Measurements from ENCODE around the gene CXorf58. TPM values are rescaled to one million over a fixed set of nuclear protein-coding genes. Genes with fewer than 3 reads are reported as not detected.

Gene CXorf58
- total and polyA plus RNA-seq, 10 donors: 0.04 to 0.92 (median 0.16) TPM; not detected in 5

- no peak for DNase-seq
- Histone ChIP-seq H3K27ac (no peak overlapping the region), H3K4me1 (peaks cover under 1 to 17% (median 10%) of the 10 kb centered on the region in 6 donors), H3K9me3 (no peaks in the 10 kb centered on the region), H3K4me3 (no peak overlapping the region), H3K27me3 (replicated peaks in 1 of 7) (peaks cover 0 to 8% (median 0%) of the 10 kb centered on the region in 7 donors), H3K36me3 (no peaks in the 10 kb centered on the region)
- TF ChIP-seq POLR2AphosphoS5 (IDR thresholded peaks at IDR 0.05): no peak
- no peak for TF ChIP-seq POLR2A (IDR thresholded peaks at IDR 0.05)
- TF ChIP-seq, protein P1, sequence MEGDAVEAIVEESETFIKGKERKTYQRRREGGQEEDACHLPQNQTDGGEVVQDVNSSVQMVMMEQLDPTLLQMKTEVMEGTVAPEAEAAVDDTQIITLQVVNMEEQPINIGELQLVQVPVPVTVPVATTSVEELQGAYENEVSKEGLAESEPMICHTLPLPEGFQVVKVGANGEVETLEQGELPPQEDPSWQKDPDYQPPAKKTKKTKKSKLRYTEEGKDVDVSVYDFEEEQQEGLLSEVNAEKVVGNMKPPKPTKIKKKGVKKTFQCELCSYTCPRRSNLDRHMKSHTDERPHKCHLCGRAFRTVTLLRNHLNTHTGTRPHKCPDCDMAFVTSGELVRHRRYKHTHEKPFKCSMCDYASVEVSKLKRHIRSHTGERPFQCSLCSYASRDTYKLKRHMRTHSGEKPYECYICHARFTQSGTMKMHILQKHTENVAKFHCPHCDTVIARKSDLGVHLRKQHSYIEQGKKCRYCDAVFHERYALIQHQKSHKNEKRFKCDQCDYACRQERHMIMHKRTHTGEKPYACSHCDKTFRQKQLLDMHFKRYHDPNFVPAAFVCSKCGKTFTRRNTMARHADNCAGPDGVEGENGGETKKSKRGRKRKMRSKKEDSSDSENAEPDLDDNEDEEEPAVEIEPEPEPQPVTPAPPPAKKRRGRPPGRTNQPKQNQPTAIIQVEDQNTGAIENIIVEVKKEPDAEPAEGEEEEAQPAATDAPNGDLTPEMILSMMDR (IDR thresholded peaks at IDR 0.05 in 8 of 11, conservative IDR thresholded peaks at IDR 0.05 in 3 of 11): no peak
- WGBS, 5 donors: 75 to 83% (median 80%) methylated on average over 2 of the region's 2 CpGs
- intact Hi-C loops (cut with DNase I; ENCODE audit: low total_unique reads): no loop called here
Observed at GRCh38 chrX:23896981-23897380, 10.8 kb upstream of the CXorf58 start.

DNA sequence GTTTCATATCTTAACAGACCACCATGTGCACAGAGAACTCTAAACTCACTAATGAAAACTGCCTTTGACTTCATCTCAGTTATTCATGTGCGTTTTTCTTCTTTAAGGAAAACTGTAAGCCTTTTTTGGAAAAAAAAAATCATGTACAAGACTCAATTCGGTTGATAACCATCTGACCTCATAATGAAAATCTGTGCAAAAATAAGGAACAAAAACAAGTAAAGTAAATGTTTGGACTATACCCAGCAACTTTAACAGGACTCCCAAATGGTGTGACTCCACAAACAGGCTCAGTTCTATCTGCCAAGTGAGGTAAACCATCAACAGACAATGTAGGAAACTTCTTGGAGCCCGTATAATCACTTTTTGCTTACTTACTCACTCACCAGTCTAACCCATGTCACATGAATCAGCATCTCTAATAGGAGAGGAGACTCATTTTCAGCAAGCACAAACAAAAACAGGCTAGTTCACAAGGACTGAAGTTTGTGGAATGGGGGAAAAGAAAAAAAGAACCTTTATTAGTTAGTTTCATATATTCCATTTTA, 9.3 kb upstream of the CXorf58 start:
- no peaks in the 10 kb centered on the region for H3K9me3 ChIP-seq
- H3K36me3 ChIP-seq: no peaks in the 10 kb centered on the region
- intact Hi-C loops (cut with DNase I; ENCODE audit: low total_unique reads): no loop called here
- H3K27ac ChIP-seq: no peak overlapping the region
- H3K4me1 ChIP-seq: peaks cover 4 to 24% (median 17%) of the 10 kb centered on the region in 6 donors
- H3K27me3 ChIP-seq (replicated peaks in 1 of 7): peaks cover 0 to 8% (median 0%) of the 10 kb centered on the region in 7 donors
- H3K4me3 ChIP-seq: no peak overlapping the region
- TF ChIP-seq POLR2AphosphoS5 (IDR thresholded peaks at IDR 0.05): no peak
- TF ChIP-seq, protein P1 (IDR thresholded peaks at IDR 0.05 in 8 of 11, conservative IDR thresholded peaks at IDR 0.05 in 3 of 11): no peak
- no peak for TF ChIP-seq POLR2A (IDR thresholded peaks at IDR 0.05)
- WGBS, 5 donors: 71 to 87% (median 80%) methylated on average over 3 of the region's 3 CpGs
- DNase-seq: no peak

- H3K4me3 ChIP-seq: no peak overlapping the region
- H3K9me3 ChIP-seq: no peaks in the 10 kb centered on the region
- TF ChIP-seq POLR2AphosphoS5 (IDR thresholded peaks at IDR 0.05) (peak in 1 of 3 donors; percentile 16), POLR2A (IDR thresholded peaks at IDR 0.05) (no peak)
- TF ChIP-seq, protein P1 (IDR thresholded peaks at IDR 0.05 in 8 of 11, conservative IDR thresholded peaks at IDR 0.05 in 3 of 11): no peak
- no peak for DNase-seq
- intact Hi-C loops (cut with DNase I; ENCODE audit: low total_unique reads): no loop called here
- H3K36me3 ChIP-seq: no peaks in the 10 kb centered on the region
- 78 to 91% (median 85%) methylated on average over 11 to 12 of the region's 12 CpGs for WGBS, 5 donors
- no peaks in the 10 kb centered on the region for H3K27me3 ChIP-seq (replicated peaks in 1 of 7)
- H3K27ac ChIP-seq: peak overlapping the region in 5 of 8 donors; percentile 62 to 87 (median 82)
- H3K4me1 ChIP-seq: peaks cover 4 to 24% (median 17%) of the 10 kb centered on the region in 6 donors
Observed at GRCh38 chrX:23900220-23900797, 7.5 kb upstream of the CXorf58 start.

DNA sequence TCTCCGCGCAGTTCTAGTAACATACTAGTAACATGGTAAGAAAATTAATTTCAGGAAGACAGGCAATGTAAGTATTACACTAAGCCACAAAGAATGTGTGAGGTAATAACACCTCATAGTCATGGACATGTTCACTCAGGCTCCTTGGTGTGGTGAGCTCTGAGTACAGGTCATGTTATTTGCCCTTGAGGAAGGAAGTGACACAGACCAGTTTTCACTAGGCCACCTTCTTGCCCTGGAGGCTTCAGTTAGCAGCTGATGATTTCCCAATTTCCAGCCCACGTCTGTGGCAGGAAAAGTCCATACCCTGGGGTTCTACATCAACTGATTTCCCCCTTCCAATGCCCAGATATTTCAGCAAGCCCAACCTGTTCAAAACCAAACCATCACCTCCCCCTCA, 6.7 kb upstream of the CXorf58 start:
- 42 to 68% (median 60%) methylated on average over 3 of the region's 3 CpGs for WGBS, 5 donors
- no peak for DNase-seq
- TF ChIP-seq POLR2A (IDR thresholded peaks at IDR 0.05) (no peak), POLR2AphosphoS5 (IDR thresholded peaks at IDR 0.05) (peak in 1 of 3 donors; percentile 41)
- Histone ChIP-seq H3K9me3 (no peaks in the 10 kb centered on the region), H3K4me3 (peak overlapping the region in 1 of 8 donors; percentile 40), H3K27me3 (replicated peaks in 1 of 7) (no peaks in the 10 kb centered on the region), H3K4me1 (peaks cover 4 to 28% (median 17%) of the 10 kb centered on the region in 6 donors), H3K27ac (peak overlapping the region; percentile 29 to 87 (median 71)), H3K36me3 (no peaks in the 10 kb centered on the region)
- intact Hi-C loops (cut with DNase I; ENCODE audit: low total_unique reads): no loop called here

Measured in spleen (tissue), 11 donors.